GM12878 (cell line): ENCODE data around the gene AHR.

Experiments used
- CBX5 ChIP-seq: sonication (generic); IDR thresholded peaks from 2 replicates; pipeline ENCODE4 v1.6.1; 2016; ENCODE audit warnings: low read depth, moderate library complexity, mild to moderate bottlenecking, inconsistent platforms
- CEBPB ChIP-seq, 2 experiments: fragments of 150-350 bp in 1 of 2; IDR thresholded peaks; 2 replicates each; pipeline ENCODE4 v1.6.1; 2012 to 2014; ENCODE audit warnings: low read depth in 2 of 2, low read length in 2 of 2, borderline replicate concordance in 1 of 2, inconsistent platforms in 1 of 2
- CEBPZ ChIP-seq: fragments of 150-350 bp; IDR thresholded peaks from 2 replicates; pipeline ENCODE4 v1.6.1; 2016; ENCODE audit warnings: low read depth, low read length
- CREB1 ChIP-seq: IDR thresholded peaks from 2 replicates; pipeline ENCODE4 v1.6.1; 2012; ENCODE audit warnings: low read depth, mild to moderate bottlenecking, inconsistent platforms
- CTCF ChIP-seq, 3 experiments: IDR thresholded peaks in 2 of 3; conservative IDR thresholded peaks in 1 of 3; 2 replicates each; pipeline ENCODE4 v1.5.1; 2011; ENCODE audit warnings: low read depth in 3 of 3, low read length in 3 of 3, mild to moderate bottlenecking in 3 of 3, control low read depth in 2 of 3, moderate library complexity in 2 of 3, inconsistent platforms in 1 of 3, mixed read lengths in 1 of 3; ENCODE audit not compliant: control insufficient read depth in 2 of 3, insufficient read depth in 1 of 3; ENCODE audit errors: extremely low read depth in 1 of 3
- EZH2 ChIP-seq: IDR thresholded peaks from 2 replicates; pipeline ENCODE4 v1.6.1; 2012; ENCODE audit warnings: low read depth, mild to moderate bottlenecking, control low read depth, inconsistent platforms, low read length, borderline replicate concordance; ENCODE audit not compliant: control insufficient read depth
- HDAC2 ChIP-seq: fragments of 200-600 bp; sonication (generic); IDR thresholded peaks from 2 replicates; pipeline ENCODE4 v1.6.1; 2017
- JUNB ChIP-seq: IDR thresholded peaks from 2 replicates; pipeline ENCODE4 v1.6.1; 2016; ENCODE audit warnings: antibody characterized with exemption, mild to moderate bottlenecking
- POLR2A ChIP-seq: IDR thresholded peaks from 2 replicates; pipeline ENCODE4 v1.6.1; 2011; ENCODE audit warnings: low read depth, mild to moderate bottlenecking, low read length
- POLR2AphosphoS2 ChIP-seq: IDR thresholded peaks from 2 replicates; pipeline ENCODE4 v1.6.1; 2011; ENCODE audit warnings: low read depth, mild to moderate bottlenecking, low read length, improper control_type of control experiment, moderate library complexity
- POLR2AphosphoS5 ChIP-seq: IDR thresholded peaks from 2 replicates; pipeline ENCODE4 v1.6.1; 2011; ENCODE audit warnings: mild to moderate bottlenecking, low read length, inconsistent platforms
- SPI1 ChIP-seq: IDR thresholded peaks from 2 replicates; pipeline ENCODE4 v1.6.1; 2011; ENCODE audit warnings: low read depth, mild to moderate bottlenecking, low read length, moderate library complexity, borderline replicate concordance; ENCODE audit not compliant: insufficient read depth
- TAF1 ChIP-seq: IDR thresholded peaks from 2 replicates; pipeline ENCODE4 v1.6.1; 2011; ENCODE audit warnings: mild to moderate bottlenecking, low read depth, low read length, borderline replicate concordance
- ZNF24 ChIP-seq: fragments of 450-650 bp; IDR thresholded peaks from 2 replicates; pipeline ENCODE4 v1.6.1; 2017; ENCODE audit warnings: antibody characterized with exemption, mild to moderate bottlenecking

- TF ChIP-seq CBX5 (no peak), CTCF (IDR thresholded peaks at IDR 0.05 in 2 of 3, conservative IDR thresholded peaks at IDR 0.05 in 1 of 3; ENCODE audit: control insufficient read depth in 2 of 3, extremely low read depth in 1 of 3, insufficient read depth in 1 of 3, low read depth in 3 of 3, low read length in 3 of 3) (no peak), EZH2 (no peak), JUNB (no peak), SPI1 (no peak), HDAC2 (no peak), CEBPB (IDR thresholded peaks at IDR 0.05; ENCODE audit: borderline replicate concordance in 1 of 2, low read depth in 2 of 2, low read length in 2 of 2) (no peak), CREB1 (no peak), ZNF24 (no peak), POLR2AphosphoS2 (no peak), POLR2AphosphoS5 (no peak), CEBPZ (no peak), TAF1 (no peak), POLR2A (no peak)
These were observed 56.0 kb downstream of the AHR start for GRCh38 chr7:17354473-17354872.
